ENCODE data around the gene OR4K1.
"Not testable (repeated sequence)": the region's sequence is repeated elsewhere in the genome, so short reads cannot be mapped to it uniquely, and the experiment has no call there.

OR4K1 gene

GRCh38 chr14:19930617-19931016 is at the start of gene OR4K1:
Gene OR4K1, plus strand, starts transcription at chr14:19930917. Its CDS starts 4,750 bp downstream, at chr14:19935667.
- DNase-seq (ENCODE audit: low spot score), result no peak

GRCh38 chr14:19895282-19895681 is 35.4 kb upstream of the OR4K1 start:
- no peak for DNase-seq (ENCODE audit: low spot score)

- no peak for DNase-seq (ENCODE audit: low spot score)
These were observed 29.7 kb upstream of the OR4K1 start for GRCh38 chr14:19900999-19901398.

GRCh38 chr14:19902409-19902808 is 28.3 kb upstream of the OR4K1 start:
- DNase-seq (ENCODE audit: low spot score), result no peak

GRCh38 chr14:19906665-19907064 is 24.1 kb upstream of the OR4K1 start:
- no peak for DNase-seq (ENCODE audit: low spot score)

- DNase-seq (ENCODE audit: low spot score), result no peak
These were observed 19.6 kb upstream of the OR4K1 start for GRCh38 chr14:19911114-19911513.

- no peak for DNase-seq (ENCODE audit: low spot score)
These were observed 13.5 kb upstream of the OR4K1 start for GRCh38 chr14:19917243-19917642.

GRCh38 chr14:19917955-19918518 is 12.7 kb upstream of the OR4K1 start:
- DNase-seq (ENCODE audit: low spot score), result no peak

- DNase-seq (ENCODE audit: low spot score), result no peak
These were observed 12.0 kb upstream of the OR4K1 start for GRCh38 chr14:19918553-19919264.

- DNase-seq (ENCODE audit: low spot score), result no peak
These were observed 10.6 kb upstream of the OR4K1 start, which contains the start of gene OR4K5 for GRCh38 chr14:19920021-19920657. Gene OR4K5, plus strand, starts transcription at chr14:19920607. Its CDS starts 0 bp downstream, at chr14:19920607.

GRCh38 chr14:19941668-19942067 is 11.0 kb downstream of the OR4K1 start:
- DNase-seq (ENCODE audit: low spot score), result no peak

GRCh38 chr14:19947413-19948090 is 16.8 kb downstream of the OR4K1 start:
- DNase-seq (ENCODE audit: low spot score), result no peak

GRCh38 chr14:19949218-19949617 is 18.5 kb downstream of the OR4K1 start:
- DNase-seq (ENCODE audit: low spot score), result no peak

GRCh38 chr14:19969735-19970134 is 39.0 kb downstream of the OR4K1 start:
- DNase-seq (ENCODE audit: low spot score), result not testable (repeated sequence)

GRCh38 chr14:19974844-19975243 is 44.1 kb downstream of the OR4K1 start:
- no peak for DNase-seq (ENCODE audit: low spot score)

GRCh38 chr14:19975291-19975690 is 44.6 kb downstream of the OR4K1 start, which contains the start of gene OR4K15:
Gene OR4K15, plus strand, starts transcription at chr14:19975591. Its CDS starts 0 bp downstream, at chr14:19975591.
- no peak for DNase-seq (ENCODE audit: low spot score)
